Spleen (tissue), 11 donors: ENCODE measurements around the gene CSMD2. TPM values are rescaled to one million over a fixed set of nuclear protein-coding genes. Genes with fewer than 3 reads are reported as not detected.

Source experiments
- DNase-seq: peaks from one replicate; pipeline ENCODE4 v3.0.0-alpha.2; 2020
- H3K27ac ChIP-seq, 8 donors: fragments of 200-600 bp; sonication (generic) in 7 of 8; 1 replicate in 4 of 8; 2 replicates in 4 of 8; pipeline versions ENCODE4 v1.5.0 to v1.8.0; 2016 to 2021; ENCODE audit warnings: inconsistent platforms in 4 of 8, mild to moderate bottlenecking in 4 of 8, moderate library complexity in 1 of 8
- H3K27me3 ChIP-seq, 7 donors: fragments of 200-600 bp; sonication (generic) in 6 of 7; replicated peaks in 1 of 7; 1 replicate in 4 of 7; 2 replicates in 3 of 7; pipeline versions ENCODE4 v1.5.0 to v1.8.0; 2016 to 2021; ENCODE audit warnings: inconsistent platforms in 3 of 7, mild to moderate bottlenecking in 1 of 7
- H3K36me3 ChIP-seq, 6 donors: fragments of 200-600 bp; sonication (generic) in 5 of 6; 1 replicate in 4 of 6; 2 replicates in 2 of 6; pipeline versions ENCODE4 v1.5.0 to v1.8.0; 2016 to 2021; ENCODE audit warnings: inconsistent platforms in 2 of 6
- H3K4me1 ChIP-seq, 6 donors: fragments of 200-600 bp; sonication (generic) in 5 of 6; 1 replicate in 3 of 6; 2 replicates in 3 of 6; pipeline versions ENCODE4 v1.5.0 to v1.8.0; 2016 to 2021; ENCODE audit warnings: inconsistent platforms in 3 of 6
- H3K4me3 ChIP-seq, 8 donors: fragments of 200-600 bp; sonication (generic) in 7 of 8; 1 replicate in 4 of 8; 2 replicates in 4 of 8; pipeline versions ENCODE4 v1.5.0 to v1.8.0; 2016 to 2021; ENCODE audit warnings: inconsistent platforms in 4 of 8, mild to moderate bottlenecking in 4 of 8, moderate library complexity in 2 of 8
- H3K9me3 ChIP-seq, 8 donors: fragments of 200-600 bp; sonication (generic) in 7 of 8; 1 replicate in 4 of 8; 2 replicates in 4 of 8; pipeline versions ENCODE4 v1.5.0 to v1.8.0; 2016 to 2021; ENCODE audit warnings: inconsistent platforms in 4 of 8
- CTCF ChIP-seq, 11 experiments: fragments of 200-600 bp in 7 of 11; fragments of 450-650 bp in 4 of 11; sonication (generic) in 4 of 11; IDR thresholded peaks in 8 of 11; conservative IDR thresholded peaks in 3 of 11; 1 replicate in 7 of 11; 2 replicates in 4 of 11; pipeline versions ENCODE4 v1.4.0 to v1.8.0; 2016 to 2021; ENCODE audit warnings: antibody characterized with exemption in 11 of 11, inconsistent platforms in 4 of 11, mild to moderate bottlenecking in 1 of 11
- POLR2A ChIP-seq, 3 donors: fragments of 450-650 bp; IDR thresholded peaks; one replicate each; pipeline ENCODE4 v1.5.1; 2017; ENCODE audit warnings: antibody characterized with exemption in 3 of 3, mild to moderate bottlenecking in 1 of 3
- POLR2AphosphoS5 ChIP-seq, 3 donors: sonication (generic); formaldehyde crosslinking; IDR thresholded peaks; one replicate each; pipeline ENCODE4 v1.5.1; 2017; ENCODE audit warnings: antibody characterized with exemption in 3 of 3
- WGBS, 5 donors: extraction: QIAGEN DNeasy Blood & Tissue Kit in 3 of 5; methylation state at CpG; one replicate each; pipeline versions ENCODE4 v1.1.5 to v1.1.7; 2013 to 2018; 5-methylcytosine and 5-hydroxymethylcytosine counted together
- intact Hi-C: fragments of 100-400 bp; cut with DNase I; formaldehyde crosslinking; loops from one replicate; pipeline ENCODE4 v1.15.0; 2023; ENCODE audit warnings: low total_unique reads
- polyA plus RNA-seq, 3 donors: library from polyadenylated mRNA; stranded (reverse); fragments of 200-250 nt; gene quantifications; one replicate each; pipeline ENCODE4 v1.2.1, GENCODE V29; 2013
- total RNA-seq, 7 donors: library from RNA; depleted of rRNA in 3 of 7; stranded (reverse); fragments of >200 nt in 3 of 7; fragmentation: NEBNext Ultra II Directional in 4 of 7; extraction: Animal tissue kit (Norgen Biotek cat#: 25700) in 4 of 7; gene quantifications; one replicate each; pipeline versions ENCODE4 v1.1.0 to v1.2.1, GENCODE V29; 2016 to 2021
- donor health status: healthy with polysubstance abuse.
- donor health status: DM: no; HTN: no; CAD: no; lungs with moderate emphysema.
- donor health status: DM: no; HTN: no; CAD: no.
- donor health status: Bipolar disorder and iron deficiency.
- donor health status: healthy.
- donor health status: DM: no; HTN: no; CAD: no.
- donor health status: DM: yes; HTN: yes; CAD: no.

Gene CSMD2
- total and polyA plus RNA-seq, 10 donors = 0.12 to 2.7 (median 0.96) TPM

GRCh38 chr1:33516891-33517567 lies 648.0 kb downstream of the CSMD2 start:
- no peaks in the 10 kb centered on the region for H3K36me3 ChIP-seq
- intact Hi-C loops = no loop called here
- WGBS, 5 donors = 75 to 93% (median 81%) methylated on average over 8 of the region's 8 CpGs
- peaks cover 0 to 21% (median 0%) of the 10 kb centered on the region in 7 donors for H3K27me3 ChIP-seq
- no peak overlapping the region for H3K4me3 ChIP-seq
- TF ChIP-seq POLR2A (IDR thresholded peaks at IDR 0.05) = no peak
- TF ChIP-seq POLR2AphosphoS5 (IDR thresholded peaks at IDR 0.05) = no peak
- DNase-seq = no peak
- H3K4me1 ChIP-seq = no peaks in the 10 kb centered on the region
- H3K9me3 ChIP-seq = no peaks in the 10 kb centered on the region
- H3K27ac ChIP-seq = no peak overlapping the region

GRCh38 chr1:33516428-33516827 lies 648.6 kb downstream of the CSMD2 start:
- H3K9me3 ChIP-seq = no peaks in the 10 kb centered on the region
- H3K4me3 ChIP-seq = no peak overlapping the region
- intact Hi-C loops = no loop called here
- 86 to 95% (median 92%) methylated on average over 9 of the region's 9 CpGs for WGBS, 5 donors
- DNase-seq = no peak
- H3K36me3 ChIP-seq = no peaks in the 10 kb centered on the region
- no peak overlapping the region for H3K27ac ChIP-seq
- no peaks in the 10 kb centered on the region for H3K4me1 ChIP-seq
- TF ChIP-seq POLR2AphosphoS5 (IDR thresholded peaks at IDR 0.05) (no peak), POLR2A (IDR thresholded peaks at IDR 0.05) (no peak), CTCF (IDR thresholded peaks at IDR 0.05 in 8 of 11, conservative IDR thresholded peaks at IDR 0.05 in 3 of 11) (no peak)
- peaks cover 0 to 21% (median 0%) of the 10 kb centered on the region in 7 donors for H3K27me3 ChIP-seq

DNA sequence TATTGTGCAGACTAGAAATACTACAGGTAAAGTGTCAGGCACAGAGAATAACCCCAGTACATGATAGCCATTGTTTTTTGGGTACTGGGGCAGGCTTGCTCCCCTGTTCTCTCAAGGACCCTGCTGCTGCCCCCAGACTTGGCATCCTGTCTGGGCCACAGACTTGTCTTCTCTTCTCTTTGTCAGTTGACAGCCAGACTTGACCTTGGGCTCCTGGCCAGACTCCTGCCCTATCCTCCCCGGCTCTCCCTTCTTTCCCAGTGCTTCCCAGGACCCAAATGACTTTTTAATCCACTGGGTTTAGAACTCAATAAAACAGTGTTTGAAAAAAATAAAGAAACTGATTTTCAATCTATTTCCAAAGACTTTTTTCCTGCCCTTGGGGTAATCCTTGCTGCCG lies 649.4 kb downstream of the CSMD2 start:
- TF ChIP-seq CTCF (IDR thresholded peaks at IDR 0.05 in 8 of 11, conservative IDR thresholded peaks at IDR 0.05 in 3 of 11) (no peak), POLR2A (IDR thresholded peaks at IDR 0.05) (no peak), POLR2AphosphoS5 (IDR thresholded peaks at IDR 0.05) (no peak)
- no peak overlapping the region for H3K27ac ChIP-seq
- no peak overlapping the region for H3K4me3 ChIP-seq
- no peaks in the 10 kb centered on the region for H3K4me1 ChIP-seq
- H3K36me3 ChIP-seq = no peaks in the 10 kb centered on the region
- intact Hi-C loops = no loop called here
- no peak for DNase-seq
- no peaks in the 10 kb centered on the region for H3K9me3 ChIP-seq
- H3K27me3 ChIP-seq = peaks cover 0 to 16% (median 0%) of the 10 kb centered on the region in 7 donors
- 62 to 81% (median 79%) methylated on average over 2 of the region's 2 CpGs for WGBS, 5 donors

GRCh38 chr1:33515112-33515511 lies 649.9 kb downstream of the CSMD2 start:
- intact Hi-C loops = no loop called here
- WGBS, 5 donors = 86 to 92% (median 88%) methylated on average over 6 to 8 of the region's 8 CpGs

More at GRCh38 chr1:33515112-33515511, 649.9 kb downstream of the CSMD2 start:
- Histone ChIP-seq H3K4me3 (no peak overlapping the region), H3K4me1 (no peaks in the 10 kb centered on the region), H3K27me3 (peaks cover 0 to 12% (median 0%) of the 10 kb centered on the region in 7 donors), H3K36me3 (no peaks in the 10 kb centered on the region), H3K9me3 (no peaks in the 10 kb centered on the region), H3K27ac (no peak overlapping the region)
- no peak for TF ChIP-seq CTCF (IDR thresholded peaks at IDR 0.05 in 8 of 11, conservative IDR thresholded peaks at IDR 0.05 in 3 of 11)
- no peak for TF ChIP-seq POLR2A (IDR thresholded peaks at IDR 0.05)
- TF ChIP-seq POLR2AphosphoS5 (IDR thresholded peaks at IDR 0.05) = no peak
- DNase-seq = no peak
